Endodermal cell (in vitro differentiated cells): ENCODE data around the gene MARK3. TPM values are rescaled to one million over a fixed set of nuclear protein-coding genes. Genes with fewer than 3 reads are reported as not detected.

Experiments
- DNase-seq: peaks from one replicate; pipeline ENCODE4 v3.0.0-alpha.2; 2017
- H3K27ac ChIP-seq: 2 replicates; pipeline ENCODE4 v1.5.1; 2013; ENCODE audit warnings: mild to moderate bottlenecking, low read depth, low read length, moderate library complexity
- H3K27me3 ChIP-seq: 2 replicates; pipeline ENCODE4 v1.6.1; 2013; ENCODE audit warnings: mild to moderate bottlenecking, low read length, moderate library complexity; ENCODE audit not compliant: insufficient read depth, control insufficient read depth, poor library complexity, severe bottlenecking
- H3K36me3 ChIP-seq: 2 replicates; pipeline ENCODE4 v1.7.0; 2013; ENCODE audit warnings: mild to moderate bottlenecking, low read length, moderate library complexity; ENCODE audit not compliant: control insufficient read depth, insufficient read depth
- H3K4me1 ChIP-seq: one replicate; pipeline ENCODE4 v1.7.0; 2013; ENCODE audit warnings: low read length; ENCODE audit not compliant: control insufficient read depth, insufficient read depth
- H3K4me3 ChIP-seq: 2 replicates; pipeline ENCODE4 v1.5.1; 2013; ENCODE audit warnings: mild to moderate bottlenecking, low read length, moderate library complexity
- H3K9ac ChIP-seq: 2 replicates; pipeline ENCODE4 v1.6.1; 2013; ENCODE audit warnings: mild to moderate bottlenecking, low read length, moderate library complexity; ENCODE audit not compliant: poor library complexity, severe bottlenecking; ENCODE audit errors: extremely low read depth
- H3K9me3 ChIP-seq: 2 replicates; pipeline ENCODE4 v1.6.1; 2013; ENCODE audit warnings: mild to moderate bottlenecking, low read length, moderate library complexity; ENCODE audit not compliant: control insufficient read depth
- H3K27ac Mint-ChIP-seq: 2 replicates; pipeline ENCODE4 v1.8.0; 2020; ENCODE audit warnings: mixed read lengths
- H3K27me3 Mint-ChIP-seq: 2 replicates; pipeline ENCODE4 v1.8.0; 2021; ENCODE audit warnings: mild to moderate bottlenecking, mixed read lengths; ENCODE audit not compliant: insufficient read depth
- H3K36me3 Mint-ChIP-seq: 2 replicates; pipeline ENCODE4 v1.8.0; 2020; ENCODE audit warnings: low read depth, mixed read lengths
- H3K4me1 Mint-ChIP-seq: 2 replicates; pipeline ENCODE4 v1.8.0; 2020; ENCODE audit warnings: mixed read lengths
- H3K4me3 Mint-ChIP-seq: 2 replicates; pipeline ENCODE4 v1.8.0; 2020; ENCODE audit warnings: mild to moderate bottlenecking, moderate library complexity, mixed read lengths
- H3K9me3 Mint-ChIP-seq: 2 replicates; pipeline ENCODE4 v1.8.0; 2020; ENCODE audit warnings: mild to moderate bottlenecking, mixed read lengths
- CTCF ChIP-seq: fragments of 200-600 bp; sonication (generic); conservative IDR thresholded peaks from 2 replicates; pipeline ENCODE4 v1.5.0; 2021; ENCODE audit warnings: antibody characterized with exemption, mild to moderate bottlenecking
- WGBS, 2 experiments: methylation state at CpG; one replicate each; pipeline versions ENCODE4 v1.1.5 to v1.1.7; 2013; ENCODE audit warnings: missing lambda C conversion rate in 2 of 2, mixed read lengths in 1 of 2; ENCODE audit not compliant: insufficient coverage in 1 of 2, insufficient read length in 1 of 2; 5-methylcytosine and 5-hydroxymethylcytosine counted together
- long read RNA-seq, 4 experiments: library from polyadenylated mRNA in 2 of 4; library from RNA in 1 of 4; library from capped mRNA in 1 of 4; stranded (forward) in 3 of 4; unstranded in 1 of 4; transcript quantifications; one replicate each; pipeline ENCODE4 v2.0.0, GENCODE V29; 2020 to 2021; ENCODE audit warnings: inconsistent platforms in 1 of 4
- polyA plus RNA-seq, 2 experiments: library from polyadenylated mRNA; stranded (reverse); fragments of 50-300 nt; gene quantifications; one replicate each; pipeline ENCODE4 v1.2.3, GENCODE V29; 2013
- total RNA-seq, 2 donors: library from RNA; stranded (reverse); fragmentation: NEBNext Ultra II Directional in 1 of 2; extraction: Animal tissue kit (Norgen Biotek cat#: 25700) in 1 of 2; gene quantifications; 2 replicates in 1 of 2; 3 replicates in 1 of 2; pipeline ENCODE4 v1.2.1, GENCODE V29; 2021

Gene MARK3
- 100 to 1,000 TPM in 1 of 2 donors, 10 to 100 TPM in 1; 95.8 to 106 TPM for total RNA-seq
- polyA plus RNA-seq (2013, experiment 1 of 2): 73.3 TPM
- 80.1 TPM for polyA plus RNA-seq (2013, experiment 2 of 2)
- long read RNA-seq, experiment 1, transcript MARK3-202 (16 exons, 3,283 nt): major isoform, 11 of 19 reads
- long read RNA-seq, experiment 1, partial matches to known transcripts: 1 of 19 reads
- long read RNA-seq, experiment 1, other reads (novel, unspliced or antisense): 6 of 19 reads
- long read RNA-seq, experiment 2, transcript MARK3-207 (17 exons, 2,298 nt): minor isoform, 6 of 192 reads
- long read RNA-seq, experiment 2, transcript MARK3-201 (16 exons, 2,911 nt): minor isoform, 13 of 192 reads
- long read RNA-seq, experiment 2, transcript MARK3-202 (16 exons, 3,283 nt): major isoform, 115 of 192 reads
- long read RNA-seq, experiment 2, partial matches to known transcripts: 7 of 192 reads
- long read RNA-seq, experiment 2, other reads (novel, unspliced or antisense): 49 of 192 reads
- long read RNA-seq, experiment 3, partial matches to known transcripts: 6 of 15 reads
- long read RNA-seq, experiment 3, other reads (novel, unspliced or antisense): 6 of 15 reads
- long read RNA-seq, experiment 4, partial matches to known transcripts: 33 of 38 reads
- long read RNA-seq, experiment 4, other reads (novel, unspliced or antisense): 5 of 38 reads

- WGBS, 2 experiments: 0% methylated on average over 4 to 91 of the region's 91 CpGs
- peak; percentile 99 for DNase-seq
These were observed at the start of gene MARK3 for GRCh38 chr14:103385152-103385928. Gene MARK3 (plus strand): TSS chr14:103385415. CDS start chr14:103386030, 615 bp downstream.

GRCh38 chr14:103336191-103336590, 49.0 kb upstream of the MARK3 start:
- no peak for DNase-seq
- TF ChIP-seq CTCF: no peak
- Histone ChIP-seq H3K4me1 (no peaks in the 10 kb centered on the region), H3K9me3 (no peaks in the 10 kb centered on the region), H3K4me3 (peak overlapping the region; percentile 90), H3K9ac (no peak overlapping the region), H3K27me3 (no peaks in the 10 kb centered on the region), H3K27ac (no peak overlapping the region), H3K36me3 (peaks cover 62% of the 10 kb centered on the region)
- peak overlapping the region; percentile 81 for H3K27ac Mint-ChIP-seq
- H3K9me3 Mint-ChIP-seq: no peaks in the 10 kb centered on the region
- H3K4me3 Mint-ChIP-seq: peak overlapping the region; percentile 94
- WGBS, 2 experiments: 95 to 97% methylated on average over 14 of the region's 14 CpGs
- peaks cover 62% of the 10 kb centered on the region for H3K36me3 Mint-ChIP-seq
- H3K27me3 Mint-ChIP-seq: no peaks in the 10 kb centered on the region
- peaks cover 15% of the 10 kb centered on the region for H3K4me1 Mint-ChIP-seq

More at GRCh38 chr14:103385152-103385928, at the start of gene MARK3:
- peaks cover 8% of the 10 kb centered on the region for H3K27me3 ChIP-seq
- H3K27ac Mint-ChIP-seq: peak within 1 kb of the TSS; percentile 96
- peak; percentile 55 for TF ChIP-seq CTCF
- peaks cover 17% of the 10 kb centered on the region for H3K4me1 Mint-ChIP-seq
- H3K4me3 Mint-ChIP-seq: peak within 1 kb of the TSS; percentile 96
- H3K9me3 Mint-ChIP-seq: no peaks in the 10 kb centered on the region
- H3K36me3 Mint-ChIP-seq: peaks cover 11% of the 10 kb centered on the region
- H3K27ac ChIP-seq: peak within 1 kb of the TSS; percentile 93
- peak within 1 kb of the TSS; percentile 88 for H3K4me3 ChIP-seq
- peaks cover 3% of the 10 kb centered on the region for H3K4me1 ChIP-seq
- H3K9me3 ChIP-seq: no peaks in the 10 kb centered on the region
- H3K27me3 Mint-ChIP-seq: peaks cover 20% of the 10 kb centered on the region
- peak within 1 kb of the TSS; percentile 86 for H3K9ac ChIP-seq
- peaks cover 6% of the 10 kb centered on the region for H3K36me3 ChIP-seq

GRCh38 chr14:103337794-103338193, 47.4 kb upstream of the MARK3 start:
- Mint-ChIP-seq H3K9me3 (no peaks in the 10 kb centered on the region), H3K4me1 (peaks cover 11% of the 10 kb centered on the region), H3K36me3 (peaks cover 78% of the 10 kb centered on the region), H3K4me3 (no peak overlapping the region), H3K27me3 (no peaks in the 10 kb centered on the region), H3K27ac (peak overlapping the region; percentile 33)
- no peak for DNase-seq
- Histone ChIP-seq H3K27me3 (no peaks in the 10 kb centered on the region), H3K4me3 (no peak overlapping the region), H3K27ac (no peak overlapping the region), H3K4me1 (no peaks in the 10 kb centered on the region), H3K9me3 (no peaks in the 10 kb centered on the region), H3K9ac (no peak overlapping the region), H3K36me3 (peaks cover 78% of the 10 kb centered on the region)
- TF ChIP-seq CTCF: no peak
- WGBS, 2 experiments: 96 to 100% methylated on average over 1 to 3 of the region's 3 CpGs
